Muscle layer of colon (tissue), 2 donors: ENCODE results near the gene WWC1.

Experiments used
- H3K27ac ChIP-seq: one replicate; pipeline ENCODE4 v1.7.0; 2013; ENCODE audit warnings: low read depth, mild to moderate bottlenecking, low read length, moderate library complexity
- H3K27me3 ChIP-seq, 2 donors: one replicate each; pipeline ENCODE4 v1.7.0; 2013; ENCODE audit warnings: low read length in 2 of 2, mild to moderate bottlenecking in 2 of 2; ENCODE audit not compliant: insufficient read depth in 2 of 2, control insufficient read depth in 1 of 2
- H3K36me3 ChIP-seq: one replicate; pipeline ENCODE4 v1.7.0; 2013; ENCODE audit warnings: mild to moderate bottlenecking, low read length; ENCODE audit not compliant: insufficient read depth
- H3K4me1 ChIP-seq: one replicate; pipeline ENCODE4 v1.7.0; 2013; ENCODE audit warnings: mild to moderate bottlenecking, low read length; ENCODE audit not compliant: insufficient read depth
- H3K4me3 ChIP-seq, 2 donors: one replicate each; pipeline ENCODE4 v1.7.0; 2013; ENCODE audit warnings: low read length in 2 of 2, low read depth in 1 of 2, mild to moderate bottlenecking in 1 of 2, moderate library complexity in 1 of 2
- H3K9ac ChIP-seq: one replicate; pipeline ENCODE4 v1.7.0; 2013; ENCODE audit warnings: low read length
- H3K9me3 ChIP-seq: one replicate; pipeline ENCODE4 v1.7.0; 2013; ENCODE audit warnings: mild to moderate bottlenecking, low read length
- donor health status: abdominal sarcoma.
- donor health status: Adenocarcinoma of cecum.

The WWC1 gene

DNA sequence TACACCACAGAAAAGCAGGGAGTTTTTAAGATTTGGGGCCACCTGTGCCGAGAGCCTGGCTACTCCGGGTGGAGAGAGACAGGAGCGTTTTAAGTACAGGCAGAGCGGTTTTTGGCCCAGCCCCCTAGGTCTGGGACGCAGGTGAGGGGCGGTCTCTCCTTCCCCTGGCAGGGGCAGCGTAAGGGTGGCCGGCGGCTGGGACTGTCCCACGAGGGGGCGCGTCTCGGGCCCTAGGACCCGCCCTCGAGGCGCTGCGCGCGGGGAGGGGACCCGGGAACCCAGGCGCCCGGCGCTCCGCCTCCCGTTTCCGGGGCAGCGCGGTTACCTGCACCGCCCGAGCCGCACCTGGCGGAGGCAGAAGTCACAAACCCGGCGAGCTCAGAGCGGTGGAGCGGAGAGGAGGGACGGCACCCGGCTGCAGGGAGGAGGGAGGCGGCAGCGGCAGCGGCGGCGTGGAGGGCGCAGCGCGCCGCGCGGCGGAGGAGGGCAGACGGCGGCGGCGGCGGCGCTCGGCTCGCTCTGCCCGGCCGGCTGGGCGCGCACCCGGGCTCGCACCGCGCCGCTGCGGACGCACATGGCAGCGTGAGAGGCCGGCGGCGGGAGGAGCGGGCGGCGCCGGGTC, at the start of gene WWC1:
WWC1 (plus strand) TSS at position 304 of the 622 bp plus-strand sequence. CDS start 508 bp downstream, outside the sequence.
- Histone ChIP-seq H3K9ac (no peak within 1 kb of the TSS), H3K4me3 (peak within 1 kb of the TSS in 1 of 2 donors; percentile 30), H3K9me3 (no peaks in the 10 kb centered on the region), H3K4me1 (no peaks in the 10 kb centered on the region), H3K27ac (no peak within 1 kb of the TSS), H3K27me3 (peaks cover 16 to 28% of the 10 kb centered on the region in 2 donors), H3K36me3 (no peaks in the 10 kb centered on the region)

DNA sequence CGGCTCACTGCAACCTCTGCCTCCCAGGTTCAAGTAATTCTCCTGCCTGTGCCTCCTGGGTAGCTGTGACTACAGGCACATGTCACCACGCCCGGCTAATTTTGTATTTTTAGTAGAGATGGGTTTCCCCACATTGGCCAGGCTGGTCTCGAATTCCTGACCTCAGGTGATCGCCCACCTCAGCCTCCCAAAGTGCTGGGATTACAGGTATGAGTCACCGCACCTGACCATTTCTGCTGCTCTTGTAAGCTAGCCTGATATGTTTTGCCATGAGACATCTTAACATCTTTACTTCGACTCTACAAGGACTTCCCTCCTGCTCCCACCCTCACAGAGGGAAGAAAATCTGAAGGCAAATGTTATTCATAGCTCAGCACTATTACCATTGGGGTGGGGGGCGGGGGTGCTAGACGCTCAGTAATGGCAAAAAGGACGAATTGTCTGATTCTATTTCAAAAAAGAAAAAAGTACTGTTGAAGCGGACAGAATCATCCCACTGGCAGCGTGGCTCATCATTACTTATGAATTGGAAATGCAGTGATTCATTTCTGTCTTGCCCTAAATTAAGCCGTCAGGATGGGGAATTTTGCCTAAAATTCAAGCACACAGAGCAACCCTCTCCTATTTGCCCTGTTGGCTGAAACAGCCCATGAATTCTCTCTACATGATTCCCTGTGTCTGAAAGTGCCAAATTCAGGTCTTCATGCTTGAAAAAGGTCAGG, 46.4 kb upstream of the WWC1 start:
- Histone ChIP-seq H3K4me3 (no peak overlapping the region), H3K27ac (no peak overlapping the region), H3K36me3 (no peaks in the 10 kb centered on the region), H3K9me3 (no peaks in the 10 kb centered on the region), H3K9ac (no peak overlapping the region), H3K27me3 (no peaks in the 10 kb centered on the region), H3K4me1 (no peaks in the 10 kb centered on the region)

DNA sequence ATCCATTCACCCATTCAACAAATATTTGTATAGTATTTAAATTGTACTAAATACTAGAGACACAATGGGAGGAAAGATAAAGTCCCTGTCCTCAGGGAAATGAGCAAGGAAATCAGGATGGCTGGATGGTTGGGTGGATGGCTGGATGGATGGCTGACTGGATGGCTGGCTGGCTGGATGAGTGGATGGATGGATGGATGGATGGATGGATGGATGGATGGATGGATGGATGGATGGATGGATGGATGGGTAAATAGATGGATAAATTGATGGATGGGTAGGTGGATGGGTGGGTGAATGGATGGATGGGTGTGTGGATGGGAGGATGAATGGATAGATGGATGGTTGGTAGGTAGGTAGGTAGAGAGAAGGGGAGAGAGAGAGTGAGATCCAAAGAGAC, 41.5 kb upstream of the WWC1 start:
- no peaks in the 10 kb centered on the region for H3K27me3 ChIP-seq
- H3K4me1 ChIP-seq = peaks cover 12% of the 10 kb centered on the region
- H3K4me3 ChIP-seq = no peak overlapping the region
- no peak overlapping the region for H3K27ac ChIP-seq
- no peaks in the 10 kb centered on the region for H3K9me3 ChIP-seq
- H3K9ac ChIP-seq = no peak overlapping the region
- no peaks in the 10 kb centered on the region for H3K36me3 ChIP-seq

DNA sequence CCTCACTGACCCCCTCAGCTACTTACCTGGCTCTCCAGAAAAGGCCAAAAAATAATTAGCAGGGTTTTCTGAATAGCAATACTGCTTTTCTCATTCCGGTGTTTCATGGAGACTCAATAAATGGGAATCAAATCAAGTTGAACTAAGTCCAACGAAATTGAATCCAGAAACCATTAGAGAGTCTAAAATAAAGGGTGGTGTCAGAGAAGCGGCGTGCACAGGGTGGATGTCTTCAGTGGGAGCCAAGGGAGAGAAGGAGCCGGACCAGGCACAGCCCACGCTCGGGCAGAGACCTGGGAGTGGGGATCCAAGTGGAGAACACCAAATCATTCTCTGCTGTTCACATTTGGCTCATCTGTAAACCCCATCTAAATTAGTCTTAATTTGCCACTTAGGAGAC, 40.2 kb upstream of the WWC1 start:
- no peak overlapping the region for H3K4me3 ChIP-seq
- no peaks in the 10 kb centered on the region for H3K9me3 ChIP-seq
- H3K27ac ChIP-seq = no peak overlapping the region
- H3K9ac ChIP-seq = no peak overlapping the region
- no peaks in the 10 kb centered on the region for H3K27me3 ChIP-seq
- peaks cover 12% of the 10 kb centered on the region for H3K4me1 ChIP-seq
- no peaks in the 10 kb centered on the region for H3K36me3 ChIP-seq

DNA sequence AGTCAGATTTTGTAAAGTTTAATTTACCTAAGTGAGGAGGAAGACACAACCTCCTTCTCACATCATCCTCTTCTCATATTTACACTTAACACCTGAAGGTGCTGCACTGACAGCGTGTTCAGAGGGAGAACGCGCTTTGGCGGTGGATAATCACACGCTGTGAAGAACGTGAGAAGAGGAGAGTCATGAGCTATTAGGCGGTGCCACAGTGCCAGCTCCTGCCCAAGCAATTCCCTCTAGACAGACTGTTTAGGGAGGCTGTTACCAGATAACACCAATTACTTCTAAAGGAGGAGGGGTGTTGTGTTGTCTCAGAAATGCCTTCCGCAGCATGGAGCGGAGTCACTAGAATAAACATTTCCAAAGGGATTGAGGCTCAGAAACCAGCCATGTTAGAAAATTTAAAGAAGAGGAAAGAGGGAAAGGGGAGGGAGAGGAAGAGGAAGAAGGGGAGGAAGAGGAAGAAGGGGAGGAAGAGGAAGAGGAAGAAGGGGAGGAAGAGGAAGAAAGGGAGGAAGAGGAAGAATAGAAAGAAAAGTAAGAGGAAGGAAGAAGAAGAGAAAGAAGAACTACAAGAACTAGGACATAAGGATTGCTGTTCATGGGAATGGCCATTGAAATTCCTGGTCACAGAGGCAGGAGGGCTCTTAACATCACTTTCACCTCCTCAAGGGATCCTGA, 37.3 kb upstream of the WWC1 start:
- no peak overlapping the region for H3K27ac ChIP-seq
- H3K4me3 ChIP-seq = no peak overlapping the region
- H3K4me1 ChIP-seq = peaks cover 12% of the 10 kb centered on the region

DNA sequence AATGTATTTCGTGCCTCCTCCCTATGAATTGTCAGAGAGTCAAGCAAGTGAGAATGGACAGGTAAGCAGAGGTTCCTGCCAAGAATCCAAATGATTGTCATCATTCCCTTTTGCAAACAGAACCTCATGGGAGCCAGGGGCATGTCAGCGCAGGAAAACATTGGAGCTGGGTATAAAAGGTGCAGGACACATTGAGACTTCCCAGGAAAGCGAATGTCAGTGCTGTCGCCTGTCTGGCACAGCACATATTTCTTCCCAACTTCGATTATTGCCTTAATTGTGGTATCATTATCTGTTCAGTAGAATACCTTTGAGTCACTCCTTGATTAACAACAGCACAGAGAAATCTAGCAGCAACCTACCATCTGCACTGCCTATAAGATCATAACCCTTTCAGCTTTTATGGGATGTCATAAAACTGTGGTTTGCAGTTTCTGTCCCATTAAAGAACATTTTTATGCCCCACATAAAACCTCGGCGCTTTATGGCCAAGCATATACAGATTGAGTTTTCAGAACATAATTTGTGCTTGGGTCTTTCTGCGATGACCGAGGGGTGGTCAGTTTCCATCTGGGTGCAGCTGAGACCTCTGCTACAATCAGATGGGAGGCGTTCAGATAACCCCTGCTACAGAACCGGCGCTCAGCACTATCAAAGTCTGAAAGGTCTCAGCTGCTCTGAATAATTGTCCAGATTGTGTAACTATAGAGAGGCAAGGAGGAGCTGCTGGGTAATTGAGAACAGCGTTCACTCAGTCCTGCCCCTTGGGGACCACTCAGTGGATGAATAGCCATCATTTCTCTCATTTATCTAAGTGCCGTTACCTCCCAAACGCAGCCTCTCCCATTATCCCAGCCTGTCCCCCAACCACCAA, 30.9 kb upstream of the WWC1 start:
- H3K9ac ChIP-seq = no peak overlapping the region
- peak overlapping the region in 1 of 2 donors; percentile 22 for H3K4me3 ChIP-seq
- no peaks in the 10 kb centered on the region for H3K36me3 ChIP-seq
- no peaks in the 10 kb centered on the region for H3K9me3 ChIP-seq
- H3K4me1 ChIP-seq = peaks cover 22% of the 10 kb centered on the region
- H3K27me3 ChIP-seq = no peaks in the 10 kb centered on the region
- no peak overlapping the region for H3K27ac ChIP-seq

More for the DNA sequence above, 37.3 kb upstream of the WWC1 start:
- no peak overlapping the region for H3K9ac ChIP-seq
- H3K9me3 ChIP-seq = no peaks in the 10 kb centered on the region
- no peaks in the 10 kb centered on the region for H3K27me3 ChIP-seq
- no peaks in the 10 kb centered on the region for H3K36me3 ChIP-seq

DNA sequence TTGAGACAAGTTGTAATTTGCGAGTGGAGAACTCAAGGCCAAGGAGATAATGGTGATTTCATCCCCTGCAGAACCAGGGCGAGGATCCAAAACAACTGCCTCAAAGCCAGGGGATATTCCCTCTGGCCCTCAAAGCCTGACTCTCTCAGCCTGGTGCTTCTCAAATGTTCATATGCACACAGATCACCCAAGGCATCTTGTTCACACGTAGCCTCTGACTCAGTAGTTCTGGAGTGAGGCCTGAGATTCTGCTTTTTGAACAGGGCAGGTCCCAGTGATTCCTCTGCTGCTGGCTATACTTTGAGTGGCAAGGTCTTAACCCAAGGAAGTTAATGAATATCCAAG, 30.2 kb upstream of the WWC1 start:
- Histone ChIP-seq H3K36me3 (no peaks in the 10 kb centered on the region), H3K27ac (no peak overlapping the region), H3K4me1 (peaks cover 22% of the 10 kb centered on the region), H3K4me3 (peak overlapping the region in 1 of 2 donors; percentile 22), H3K9me3 (no peaks in the 10 kb centered on the region), H3K9ac (no peak overlapping the region), H3K27me3 (no peaks in the 10 kb centered on the region)

DNA sequence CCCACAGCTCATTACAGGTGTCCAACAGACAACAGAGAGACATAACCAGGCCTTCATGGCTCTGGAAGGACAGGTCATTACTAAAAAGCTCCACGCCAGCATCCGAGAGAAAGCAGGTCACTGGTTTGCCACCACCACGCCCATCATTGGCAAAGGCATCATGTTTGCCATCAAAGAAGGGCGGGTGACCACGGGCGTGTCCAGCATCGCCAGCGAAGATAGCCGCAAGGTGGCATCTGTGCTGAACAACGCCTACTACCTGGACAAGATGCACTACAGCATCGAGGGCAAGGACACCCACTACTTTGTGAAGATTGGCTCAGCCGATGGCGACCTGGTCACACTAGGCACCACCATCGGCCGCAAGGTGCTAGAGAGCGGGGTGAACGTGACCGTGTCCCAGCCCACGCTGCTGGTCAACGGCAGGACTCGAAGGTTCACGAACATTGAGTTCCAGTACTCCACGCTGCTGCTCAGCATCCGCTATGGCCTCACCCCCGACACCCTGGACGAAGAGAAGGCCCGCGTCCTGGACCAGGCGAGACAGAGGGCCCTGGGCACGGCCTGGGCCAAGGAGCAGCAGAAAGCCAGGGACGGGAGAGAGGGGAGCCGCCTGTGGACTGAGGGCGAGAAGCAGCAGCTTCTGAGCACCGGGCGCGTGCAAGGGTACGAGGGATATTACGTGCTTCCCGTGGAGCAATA, 29.3 kb upstream of the WWC1 start:
- H3K27ac ChIP-seq = no peak overlapping the region
- H3K4me3 ChIP-seq = no peak overlapping the region
- H3K36me3 ChIP-seq = no peaks in the 10 kb centered on the region
- H3K9me3 ChIP-seq = no peaks in the 10 kb centered on the region
- H3K4me1 ChIP-seq = peaks cover 22% of the 10 kb centered on the region
- H3K27me3 ChIP-seq = no peaks in the 10 kb centered on the region
- H3K9ac ChIP-seq = no peak overlapping the region

DNA sequence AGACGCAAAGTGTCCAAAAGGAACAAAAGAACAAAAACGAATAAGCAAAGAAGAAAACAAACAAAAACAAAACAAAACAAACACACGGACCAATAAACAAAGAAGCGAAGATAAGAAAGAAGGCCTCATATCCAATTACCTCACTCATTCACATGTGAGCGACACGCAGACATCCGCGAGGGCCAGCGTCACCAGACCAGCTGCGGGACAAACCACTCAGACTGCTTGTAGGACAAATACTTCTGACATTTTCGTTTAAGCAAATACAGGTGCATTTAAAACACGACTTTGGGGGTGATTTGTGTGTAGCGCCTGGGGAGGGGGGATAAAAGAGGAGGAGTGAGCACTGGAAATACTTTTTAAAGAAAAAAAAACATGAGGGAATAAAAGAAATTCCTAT, 28.3 kb upstream of the WWC1 start:
- Histone ChIP-seq H3K27me3 (no peaks in the 10 kb centered on the region), H3K9me3 (no peaks in the 10 kb centered on the region), H3K4me3 (no peak overlapping the region), H3K36me3 (no peaks in the 10 kb centered on the region), H3K27ac (no peak overlapping the region), H3K4me1 (peaks cover 22% of the 10 kb centered on the region), H3K9ac (no peak overlapping the region)

DNA sequence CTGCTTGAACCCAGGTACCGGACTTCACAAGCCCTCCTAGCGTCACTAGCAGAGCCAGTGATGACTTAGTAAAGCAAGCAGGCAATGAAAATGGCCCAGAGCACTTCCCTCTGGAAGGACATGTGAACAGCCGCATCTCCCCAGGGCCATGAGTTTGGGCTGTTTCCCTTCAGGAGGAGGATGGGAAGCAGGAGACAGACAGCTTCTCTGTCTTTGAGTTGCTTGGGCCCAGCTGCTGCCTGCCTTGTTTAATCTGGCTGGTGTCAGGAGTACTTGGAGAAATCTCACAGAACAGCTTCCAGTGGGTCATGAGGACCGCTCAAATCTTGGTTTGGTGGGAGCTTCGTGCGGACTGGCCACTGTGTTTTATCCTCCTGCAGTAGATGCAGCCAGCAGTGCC, 25.4 kb upstream of the WWC1 start:
- H3K9me3 ChIP-seq = no peaks in the 10 kb centered on the region
- peaks cover 17% of the 10 kb centered on the region for H3K4me1 ChIP-seq
- H3K36me3 ChIP-seq = no peaks in the 10 kb centered on the region
- H3K27ac ChIP-seq = no peak overlapping the region
- H3K9ac ChIP-seq = no peak overlapping the region
- H3K4me3 ChIP-seq = no peak overlapping the region
- H3K27me3 ChIP-seq = peaks cover 0 to 5% of the 10 kb centered on the region in 2 donors
